Mucosa of descending colon (tissue), 3 donors: ENCODE results near the gene TTLL4. TPM values are rescaled to one million over a fixed set of nuclear protein-coding genes. Genes with fewer than 3 reads are reported as not detected.

Experiments
- ATAC-seq: fragments of 200-7000 bp; cut with Tn5 transposase; one replicate; pipeline ENCODE4 v1.9.1; 2020; ENCODE audit warnings: mild to moderate bottlenecking, moderate library complexity
- DNase-seq, 3 donors: peaks; one replicate each; pipeline ENCODE4 v3.0.0-alpha.2; 2020
- H3K36me3 ChIP-seq: fragments of 200-600 bp; one replicate; pipeline ENCODE4 v1.8.0; 2021; ENCODE audit warnings: low read depth, mild to moderate bottlenecking
- H3K4me1 ChIP-seq: fragments of 200-600 bp; one replicate; pipeline ENCODE4 v1.8.0; 2021; ENCODE audit warnings: low read depth, mild to moderate bottlenecking
- H3K4me3 ChIP-seq: fragments of 200-600 bp; one replicate; pipeline ENCODE4 v1.8.0; 2021; ENCODE audit warnings: mild to moderate bottlenecking
- H3K9me3 ChIP-seq: fragments of 200-600 bp; one replicate; pipeline ENCODE4 v1.8.0; 2021; ENCODE audit warnings: mild to moderate bottlenecking
- CTCF ChIP-seq: fragments of 200-600 bp; IDR thresholded peaks from one replicate; pipeline ENCODE4 v1.8.0; 2022; ENCODE audit warnings: antibody characterized with exemption, mild to moderate bottlenecking
- intact Hi-C, 2 donors: fragments of 100-400 bp; cut with DNase I in 1 of 2; cut with micrococcal nuclease in 1 of 2; formaldehyde crosslinking; loops; one replicate each; pipeline versions ENCODE4 v1.11.0 to v1.11.1; 2022; cut with DNase I, micrococcal nuclease
- long read RNA-seq, 2 donors: library from polyadenylated mRNA; unstranded; transcript quantifications; one replicate each; pipeline ENCODE4 v2.0.0, GENCODE V29; 2019 to 2021
- total RNA-seq, 3 donors: library from RNA; stranded (reverse); fragmentation: NEBNext Ultra II Directional in 2 of 3; extraction: Animal tissue kit (Norgen Biotek cat#: 25700) in 2 of 3; gene quantifications; one replicate each; pipeline versions ENCODE4 v1.2.1 to v1.2.4, GENCODE V29; 2021 to 2023
- donor health status: DM: no; HTN: no; CAD: no; lungs with moderate emphysema.
- donor health status: DM: no; HTN: no; CAD: no.
- donor health status: DM: no; HTN: yes; CAD: no.

Gene TTLL4
- total RNA-seq: 10 to 100 TPM; 21.0 to 30.1 (median 23.8) TPM
- long read RNA-seq, donor 1, full-length matches to known transcripts: 5 of 10 reads
- long read RNA-seq, donor 1, partial matches to known transcripts: 0 of 10 reads
- long read RNA-seq, donor 1, other reads (novel, unspliced or antisense): 5 of 10 reads
- long read RNA-seq, donor 2, full-length matches to known transcripts: 1 of 3 reads
- long read RNA-seq, donor 2, partial matches to known transcripts: 2 of 3 reads
- long read RNA-seq, donor 2, other reads (novel, unspliced or antisense): 0 of 3 reads

GRCh38 chr2:218710687-218711549 lies at the start of gene TTLL4:
Gene TTLL4, plus strand, starts transcription at chr2:218710835. Its CDS starts 26,842 bp downstream, at chr2:218737677.
- peak within 1 kb of the TSS; percentile 43 for H3K4me3 ChIP-seq
- ATAC-seq: peak; percentile 99
- peaks cover 3% of the 10 kb centered on the region for H3K4me1 ChIP-seq
- no peaks in the 10 kb centered on the region for H3K9me3 ChIP-seq
- intact Hi-C loops: loop anchor here in 1 of 2 donors (5.0 kb wide), 1 partner anchor 136 kb away; no protein-coding TSS in a partner anchor
- TF ChIP-seq CTCF: peak; percentile 96
- no peaks in the 10 kb centered on the region for H3K36me3 ChIP-seq
- DNase-seq: peak; percentile 97 to 99 (median 98)

- ATAC-seq: no peak
- Histone ChIP-seq H3K4me3 (no peak overlapping the region), H3K4me1 (peaks cover 3% of the 10 kb centered on the region), H3K36me3 (peaks cover 20% of the 10 kb centered on the region), H3K9me3 (no peaks in the 10 kb centered on the region)
- no peak for TF ChIP-seq CTCF
- intact Hi-C loops: no loop called here
- DNase-seq: no peak
Measured at GRCh38 chr2:218662377-218662776, 48.3 kb upstream of the TTLL4 start.

- no peak for DNase-seq
- no peaks in the 10 kb centered on the region for H3K9me3 ChIP-seq
- peaks cover 3% of the 10 kb centered on the region for H3K4me1 ChIP-seq
- intact Hi-C loops: no loop called here
- ATAC-seq: no peak
- no peak for TF ChIP-seq CTCF
- H3K36me3 ChIP-seq: peaks cover 20% of the 10 kb centered on the region
- no peak overlapping the region for H3K4me3 ChIP-seq
Measured at GRCh38 chr2:218662827-218663226, 47.8 kb upstream of the TTLL4 start.

- Histone ChIP-seq H3K4me3 (no peak overlapping the region), H3K4me1 (peaks cover 3% of the 10 kb centered on the region), H3K36me3 (peaks cover 20% of the 10 kb centered on the region), H3K9me3 (no peaks in the 10 kb centered on the region)
- ATAC-seq: no peak
- DNase-seq: no peak
- TF ChIP-seq CTCF: no peak
- intact Hi-C loops: no loop called here
Measured at GRCh38 chr2:218663901-218664300, 46.7 kb upstream of the TTLL4 start.

- Histone ChIP-seq H3K9me3 (no peaks in the 10 kb centered on the region), H3K4me1 (peaks cover 3% of the 10 kb centered on the region), H3K4me3 (no peak overlapping the region), H3K36me3 (peaks cover 20% of the 10 kb centered on the region)
- no peak for TF ChIP-seq CTCF
- intact Hi-C loops: no loop called here
- DNase-seq (no peak), ATAC-seq (no peak)
Measured at GRCh38 chr2:218664653-218665052, 46.0 kb upstream of the TTLL4 start.
